SK-N-SH (cell line): ENCODE data around the gene GXYLT2. TPM values are rescaled to one million over a fixed set of nuclear protein-coding genes. Genes with fewer than 3 reads are reported as not detected.

Experiments used
- CTCF ChIA-PET: fragments of 300-600, 350-600 bp; formaldehyde crosslinking; extraction: SDS; loops from one replicate; lab custom pipeline; 2021; lab: Yijun Ruan, JAX
- POLR2A ChIA-PET: fragments of 350-600 bp; sonication (Branson Sonifier 250); formaldehyde crosslinking; extraction: SDS; loops from one replicate; lab custom pipeline; 2020; ENCODE audit warnings: antibody characterized with exemption, inconsistent platforms; lab: Yijun Ruan, JAX
- DNase-seq: peaks from one replicate; pipeline ENCODE4 v3.0.0; 2012
- H2AFZ ChIP-seq: fragments of 200-600 bp; sonication (generic); 2 replicates; pipeline ENCODE4 v1.8.1; 2016; ENCODE audit warnings: antibody characterized with exemption, mild to moderate bottlenecking, low read depth
- H3F3A ChIP-seq: fragments of 200-600 bp; sonication (generic); replicated peaks from 2 replicates; pipeline ENCODE3; 2016; ENCODE audit warnings: antibody characterized with exemption, mild to moderate bottlenecking; ENCODE audit not compliant: insufficient read depth
- H3K27ac ChIP-seq, 2 experiments: fragments of 200-500 bp in 1 of 2; fragments of 200-600 bp in 1 of 2; sonication (Bioruptor generic) in 1 of 2; sonication (generic), shearing (Covaris generic) in 1 of 2; 2 replicates each; pipeline versions ENCODE4 v1.5.1 to v1.6.1; 2014 to 2016; ENCODE audit warnings: low read depth in 2 of 2, inconsistent platforms in 1 of 2, low read length in 1 of 2, mild to moderate bottlenecking in 1 of 2, mixed read lengths in 1 of 2
- H3K27me3 ChIP-seq: fragments of 200-600 bp; sonication (generic), shearing (Covaris generic); 2 replicates; pipeline ENCODE4 v1.6.1; 2016; ENCODE audit warnings: mixed run types; ENCODE audit not compliant: insufficient read depth
- H3K36me3 ChIP-seq, 2 experiments: fragments of 200-500 bp in 1 of 2; fragments of 200-600 bp in 1 of 2; sonication (Bioruptor generic) in 1 of 2; sonication (generic) in 1 of 2; replicated peaks in 1 of 2; 2 replicates each; pipeline versions ENCODE3 to v1.5.1; 2014 to 2016; ENCODE audit warnings: low read length in 1 of 2, mild to moderate bottlenecking in 1 of 2; ENCODE audit not compliant: insufficient read depth in 2 of 2, control insufficient read depth in 1 of 2
- H3K4me1 ChIP-seq, 2 experiments: fragments of 200-500 bp in 1 of 2; fragments of 200-600 bp in 1 of 2; sonication (Bioruptor generic) in 1 of 2; sonication (generic), shearing (Covaris generic) in 1 of 2; 2 replicates each; pipeline versions ENCODE4 v1.5.1 to v1.6.1; 2014 to 2016; ENCODE audit warnings: low read depth in 1 of 2, low read length in 1 of 2, mixed run types in 1 of 2; ENCODE audit not compliant: insufficient read depth in 2 of 2, control insufficient read depth in 1 of 2
- H3K4me2 ChIP-seq: fragments of 200-600 bp; sonication (generic), shearing (Covaris generic); 2 replicates; pipeline ENCODE4 v1.6.1; 2017; ENCODE audit warnings: mixed run types
- H3K4me3 ChIP-seq, 2 experiments: fragments of 200-500 bp in 1 of 2; fragments of 200-600 bp in 1 of 2; sonication (Bioruptor generic) in 1 of 2; sonication (generic), shearing (Covaris generic) in 1 of 2; 2 replicates each; pipeline versions ENCODE4 v1.5.1 to v1.8.1; 2014 to 2016; ENCODE audit warnings: low read depth in 2 of 2, inconsistent platforms in 1 of 2, low read length in 1 of 2, mild to moderate bottlenecking in 1 of 2, mixed read lengths in 1 of 2, moderate library complexity in 1 of 2
- H3K79me2 ChIP-seq: fragments of 200-600 bp; sonication (generic); 2 replicates; pipeline ENCODE4 v1.8.1; 2017; ENCODE audit warnings: mild to moderate bottlenecking; ENCODE audit not compliant: insufficient read depth
- H3K9ac ChIP-seq: fragments of 200-600 bp; sonication (generic); 2 replicates; pipeline ENCODE4 v1.6.1; 2017; ENCODE audit warnings: mixed run types
- H3K9me2 ChIP-seq: fragments of 200-600 bp; sonication (generic); 2 replicates; pipeline ENCODE4 v1.6.1; 2017; ENCODE audit warnings: mixed run types
- H3K9me3 ChIP-seq: fragments of 200-600 bp; sonication (generic); 2 replicates; pipeline ENCODE4 v1.6.1; 2017; ENCODE audit warnings: mixed run types, mild to moderate bottlenecking, moderate library complexity
- H4K20me1 ChIP-seq: fragments of 200-600 bp; sonication (generic); 2 replicates; pipeline ENCODE4 v1.6.1; 2017; ENCODE audit warnings: mild to moderate bottlenecking, mixed run types; ENCODE audit not compliant: insufficient read depth
- CHD2 ChIP-seq: fragments of 150-350 bp; IDR thresholded peaks from 2 replicates; pipeline ENCODE4 v1.6.1; 2018; ENCODE audit warnings: low read length; ENCODE audit not compliant: partially characterized antibody
- EP300 ChIP-seq, 2 experiments: IDR thresholded peaks; 2 replicates each; pipeline versions ENCODE4 v1.4.0 to v1.6.1; 2012; ENCODE audit warnings: borderline replicate concordance in 1 of 2, low read depth in 1 of 2, low read length in 1 of 2
- FOXJ3 ChIP-seq: sonication (generic); formaldehyde crosslinking; IDR thresholded peaks from 2 replicates; pipeline ENCODE4 v1.5.1; 2020; ENCODE audit warnings: mild to moderate bottlenecking, missing genetic modification reagents
- MEF2A ChIP-seq: IDR thresholded peaks from 2 replicates; pipeline ENCODE4 v1.4.0; 2012; ENCODE audit warnings: low read depth, borderline replicate concordance
- MXI1 ChIP-seq: IDR thresholded peaks from 2 replicates; pipeline ENCODE4 v1.6.1; 2012; ENCODE audit warnings: mild to moderate bottlenecking, low read depth, low read length, improper control_type of control experiment
- RCOR1 ChIP-seq: fragments of 150-350 bp; IDR thresholded peaks from 2 replicates; pipeline ENCODE4 v1.6.1; 2017; ENCODE audit warnings: antibody characterized with exemption, low read length
- RFX5 ChIP-seq: IDR thresholded peaks from 2 replicates; pipeline ENCODE4 v1.6.1; 2012; ENCODE audit warnings: mild to moderate bottlenecking, improper control_type of control experiment, low read length
- SIN3A ChIP-seq: IDR thresholded peaks from 2 replicates; pipeline ENCODE4 v1.6.1; 2012; ENCODE audit warnings: low read depth, mild to moderate bottlenecking, low read length, moderate library complexity, borderline replicate concordance
- TAF1 ChIP-seq: IDR thresholded peaks from 2 replicates; pipeline ENCODE4 v1.6.1; 2012; ENCODE audit warnings: low read depth, mild to moderate bottlenecking, low read length, moderate library complexity, borderline replicate concordance
- TCF12 ChIP-seq: IDR thresholded peaks from 2 replicates; pipeline ENCODE4 v1.4.0; 2012
- WGBS: methylation state at CpG from one replicate; pipeline ENCODE4 v1.1.6; 2017; ENCODE audit warnings: low lambda C conversion rate; 5-methylcytosine and 5-hydroxymethylcytosine counted together
- polyA plus RNA-seq, 3 experiments: library from polyadenylated mRNA; depleted of rRNA; stranded (reverse); fragments of >200 nt; gene quantifications; 2 replicates each; pipeline ENCODE4 v1.2.3, GENCODE V29; 2012
- TF ChIP-seq, protein P1 (sequence below): fragments of 150-350 bp; IDR thresholded peaks from 2 replicates; pipeline ENCODE4 v1.6.1; 2016; ENCODE audit warnings: mild to moderate bottlenecking, low read depth, low read length
- TF ChIP-seq, protein P2 (sequence below): IDR thresholded peaks from 2 replicates; pipeline ENCODE4 v1.6.1; 2012; ENCODE audit warnings: mild to moderate bottlenecking, low read depth, low read length, moderate library complexity
- TF ChIP-seq, protein P3 (sequence below): fragments of 150-350 bp; IDR thresholded peaks from 2 replicates; pipeline ENCODE4 v1.6.1; 2017; ENCODE audit warnings: antibody characterized with exemption, low read length, low read depth, borderline replicate concordance

Gene GXYLT2
- polyA plus RNA-seq, 1 of the 3 experiments (the other 2 are of a cell fraction), result 9.1 TPM

DNA sequence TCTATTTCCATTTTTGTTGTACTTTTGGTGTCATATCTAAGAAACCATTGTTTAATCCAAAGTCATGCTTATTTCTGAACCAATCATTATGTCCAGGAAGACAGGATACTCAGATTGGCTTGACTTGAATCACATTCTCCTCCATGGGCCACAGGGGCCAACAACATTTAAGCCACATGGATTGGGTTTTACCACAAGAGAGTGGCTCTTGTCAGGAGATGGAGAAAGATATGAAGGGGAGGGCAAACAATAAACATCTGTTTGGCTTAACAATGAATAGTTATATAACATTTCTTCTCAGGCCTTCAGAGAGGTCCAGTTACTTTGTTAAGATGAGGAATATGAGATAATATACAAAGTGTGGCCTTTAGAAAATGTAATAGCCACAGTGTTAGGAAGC is 44.6 kb downstream of the GXYLT2 start:
- CTCF ChIA-PET, result no interaction called here
- H3K79me2 ChIP-seq, result no peaks in the 10 kb centered on the region

DNA sequence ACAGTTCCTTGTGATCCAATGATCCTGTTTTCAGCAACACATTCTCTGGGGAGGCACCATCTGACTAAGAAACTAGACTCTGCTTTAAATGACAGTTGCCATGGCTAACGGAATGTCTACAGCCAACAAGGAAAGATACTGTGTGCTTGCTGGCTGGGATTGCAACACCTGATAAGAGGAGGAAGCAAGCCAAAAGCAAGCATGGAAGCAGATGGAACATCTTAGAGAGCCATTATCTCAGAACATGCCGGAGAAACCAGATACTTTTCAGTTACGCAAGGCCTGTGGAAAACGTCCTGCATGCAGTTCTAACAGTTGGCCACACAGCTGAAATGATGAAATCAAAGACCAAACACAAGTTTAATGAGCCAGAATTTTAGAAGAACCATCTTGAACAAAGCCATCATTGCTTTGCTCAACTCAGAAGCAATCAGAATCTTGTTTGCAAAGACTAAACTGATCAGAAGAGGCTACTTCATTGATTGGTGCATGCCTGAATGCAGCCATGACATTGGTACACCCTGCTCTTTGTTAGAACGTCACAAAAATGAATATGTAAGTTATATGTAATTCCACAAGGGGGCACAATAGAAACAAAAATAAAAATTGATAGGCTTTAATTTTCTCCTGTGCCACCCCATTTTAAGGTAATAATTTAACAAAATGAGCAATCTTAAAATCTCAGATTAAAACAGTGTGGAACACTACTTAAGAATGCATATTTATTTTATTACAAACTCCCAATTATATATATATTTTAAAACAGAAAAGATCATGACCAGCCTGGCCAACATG is 50.8 kb downstream of the GXYLT2 start:
- 31% methylated on average over 5 of the region's 5 CpGs for WGBS
- no peaks in the 10 kb centered on the region for H3K36me3 ChIP-seq
- no peak overlapping the region for H3K4me2 ChIP-seq
- no peaks in the 10 kb centered on the region for H3K79me2 ChIP-seq
- H3K9me3 ChIP-seq, result no peaks in the 10 kb centered on the region
- H3K27ac ChIP-seq, result peak overlapping the region; percentile 36 to 50
- no peak overlapping the region for H3K9ac ChIP-seq
- H3F3A ChIP-seq, result peaks cover 4% of the 10 kb centered on the region
- ChIA-PET CTCF (interaction anchor here (0.6 to 5.3 kb wide), 27 partner anchors 8 to 1208 kb away, joined by 3 to 69 read pairs (median 4); partner anchors contain the start of gene GXYLT2), POLR2A (no interaction called here)
- H2AFZ ChIP-seq, result peak overlapping the region; percentile 72
- no peak overlapping the region; a peak in 1 of 4 replicates for H3K4me3 ChIP-seq
- DNase-seq, result peak; percentile 74
- no peaks in the 10 kb centered on the region for H4K20me1 ChIP-seq
- peaks cover 0 to 3% of the 10 kb centered on the region in 2 experiments; a peak in 2 of 4 replicates for H3K4me1 ChIP-seq
- no peaks in the 10 kb centered on the region for H3K9me2 ChIP-seq
- H3K27me3 ChIP-seq, result no peaks in the 10 kb centered on the region
- TF ChIP-seq MXI1 (no peak), SIN3A (0 out of 2 replicates have a peak, but pooled peaks have one; percentile 25), TAF1 (no peak)
- TF ChIP-seq, protein P1, sequence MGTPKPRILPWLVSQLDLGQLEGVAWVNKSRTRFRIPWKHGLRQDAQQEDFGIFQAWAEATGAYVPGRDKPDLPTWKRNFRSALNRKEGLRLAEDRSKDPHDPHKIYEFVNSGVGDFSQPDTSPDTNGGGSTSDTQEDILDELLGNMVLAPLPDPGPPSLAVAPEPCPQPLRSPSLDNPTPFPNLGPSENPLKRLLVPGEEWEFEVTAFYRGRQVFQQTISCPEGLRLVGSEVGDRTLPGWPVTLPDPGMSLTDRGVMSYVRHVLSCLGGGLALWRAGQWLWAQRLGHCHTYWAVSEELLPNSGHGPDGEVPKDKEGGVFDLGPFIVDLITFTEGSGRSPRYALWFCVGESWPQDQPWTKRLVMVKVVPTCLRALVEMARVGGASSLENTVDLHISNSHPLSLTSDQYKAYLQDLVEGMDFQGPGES, result no peak
- TF ChIP-seq, protein P2, sequence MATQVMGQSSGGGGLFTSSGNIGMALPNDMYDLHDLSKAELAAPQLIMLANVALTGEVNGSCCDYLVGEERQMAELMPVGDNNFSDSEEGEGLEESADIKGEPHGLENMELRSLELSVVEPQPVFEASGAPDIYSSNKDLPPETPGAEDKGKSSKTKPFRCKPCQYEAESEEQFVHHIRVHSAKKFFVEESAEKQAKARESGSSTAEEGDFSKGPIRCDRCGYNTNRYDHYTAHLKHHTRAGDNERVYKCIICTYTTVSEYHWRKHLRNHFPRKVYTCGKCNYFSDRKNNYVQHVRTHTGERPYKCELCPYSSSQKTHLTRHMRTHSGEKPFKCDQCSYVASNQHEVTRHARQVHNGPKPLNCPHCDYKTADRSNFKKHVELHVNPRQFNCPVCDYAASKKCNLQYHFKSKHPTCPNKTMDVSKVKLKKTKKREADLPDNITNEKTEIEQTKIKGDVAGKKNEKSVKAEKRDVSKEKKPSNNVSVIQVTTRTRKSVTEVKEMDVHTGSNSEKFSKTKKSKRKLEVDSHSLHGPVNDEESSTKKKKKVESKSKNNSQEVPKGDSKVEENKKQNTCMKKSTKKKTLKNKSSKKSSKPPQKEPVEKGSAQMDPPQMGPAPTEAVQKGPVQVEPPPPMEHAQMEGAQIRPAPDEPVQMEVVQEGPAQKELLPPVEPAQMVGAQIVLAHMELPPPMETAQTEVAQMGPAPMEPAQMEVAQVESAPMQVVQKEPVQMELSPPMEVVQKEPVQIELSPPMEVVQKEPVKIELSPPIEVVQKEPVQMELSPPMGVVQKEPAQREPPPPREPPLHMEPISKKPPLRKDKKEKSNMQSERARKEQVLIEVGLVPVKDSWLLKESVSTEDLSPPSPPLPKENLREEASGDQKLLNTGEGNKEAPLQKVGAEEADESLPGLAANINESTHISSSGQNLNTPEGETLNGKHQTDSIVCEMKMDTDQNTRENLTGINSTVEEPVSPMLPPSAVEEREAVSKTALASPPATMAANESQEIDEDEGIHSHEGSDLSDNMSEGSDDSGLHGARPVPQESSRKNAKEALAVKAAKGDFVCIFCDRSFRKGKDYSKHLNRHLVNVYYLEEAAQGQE, result no peak
- TF ChIP-seq, protein P3, sequence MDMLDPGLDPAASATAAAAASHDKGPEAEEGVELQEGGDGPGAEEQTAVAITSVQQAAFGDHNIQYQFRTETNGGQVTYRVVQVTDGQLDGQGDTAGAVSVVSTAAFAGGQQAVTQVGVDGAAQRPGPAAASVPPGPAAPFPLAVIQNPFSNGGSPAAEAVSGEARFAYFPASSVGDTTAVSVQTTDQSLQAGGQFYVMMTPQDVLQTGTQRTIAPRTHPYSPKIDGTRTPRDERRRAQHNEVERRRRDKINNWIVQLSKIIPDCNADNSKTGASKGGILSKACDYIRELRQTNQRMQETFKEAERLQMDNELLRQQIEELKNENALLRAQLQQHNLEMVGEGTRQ, result no peak

More for the DNA sequence above, 44.6 kb downstream of the GXYLT2 start:
- H4K20me1 ChIP-seq, result no peaks in the 10 kb centered on the region
- H3K4me1 ChIP-seq, result no peaks in the 10 kb centered on the region
- H3F3A ChIP-seq, result no peaks in the 10 kb centered on the region
- POLR2A ChIA-PET, result no interaction called here
- no peak overlapping the region for H2AFZ ChIP-seq
- no peak overlapping the region for H3K4me3 ChIP-seq
- no peak overlapping the region for H3K27ac ChIP-seq
- no peak for DNase-seq
- no peaks in the 10 kb centered on the region for H3K27me3 ChIP-seq
- no peak overlapping the region for H3K9ac ChIP-seq
- H3K4me2 ChIP-seq, result no peak overlapping the region
- TF ChIP-seq RFX5 (no peak), RCOR1 (no peak), EP300 (IDR thresholded peaks at IDR 0.05; ENCODE audit: borderline replicate concordance in 1 of 2, low read depth in 1 of 2, low read length in 1 of 2) (no peak), TCF12 (no peak), FOXJ3 (CRISPR knock-in tag) (no peak), CHD2 (no peak), MEF2A (no peak)
- TF ChIP-seq, protein P2, result no peak
- TF ChIP-seq, protein P1, result no peak
- peaks cover 0 to 10% of the 10 kb centered on the region in 2 experiments for H3K36me3 ChIP-seq
- no peaks in the 10 kb centered on the region for H3K9me2 ChIP-seq
- H3K9me3 ChIP-seq, result no peaks in the 10 kb centered on the region
